IPS-11a (cell line): ENCODE measurements around the gene CCDC187.
A peak's percentile ranks its signal among the peaks of the same experiment; 100 is the strongest.
"Not testable (repeated sequence)": the region's sequence is repeated elsewhere in the genome, so short reads cannot be mapped to it uniquely, and the experiment has no call there.

Experiments used
- H3K4me3 ChIP-seq: one replicate; pipeline ENCODE4 v1.5.1; 2013; ENCODE audit warnings: low read depth, low read length, control low read depth

Gene CCDC187

GRCh38 chr9:136244122-136244968 is 59.5 kb downstream of the CCDC187 start:
- H3K4me3 ChIP-seq, result peak overlapping the region; percentile 81

GRCh38 chr9:136243631-136244030 is 60.3 kb downstream of the CCDC187 start:
- H3K4me3 ChIP-seq, result no peak overlapping the region

GRCh38 chr9:136242918-136243525 is 60.9 kb downstream of the CCDC187 start:
- no peak overlapping the region for H3K4me3 ChIP-seq

- no peak overlapping the region for H3K4me3 ChIP-seq
These were observed 61.6 kb downstream of the CCDC187 start for GRCh38 chr9:136242248-136242647.

DNA sequence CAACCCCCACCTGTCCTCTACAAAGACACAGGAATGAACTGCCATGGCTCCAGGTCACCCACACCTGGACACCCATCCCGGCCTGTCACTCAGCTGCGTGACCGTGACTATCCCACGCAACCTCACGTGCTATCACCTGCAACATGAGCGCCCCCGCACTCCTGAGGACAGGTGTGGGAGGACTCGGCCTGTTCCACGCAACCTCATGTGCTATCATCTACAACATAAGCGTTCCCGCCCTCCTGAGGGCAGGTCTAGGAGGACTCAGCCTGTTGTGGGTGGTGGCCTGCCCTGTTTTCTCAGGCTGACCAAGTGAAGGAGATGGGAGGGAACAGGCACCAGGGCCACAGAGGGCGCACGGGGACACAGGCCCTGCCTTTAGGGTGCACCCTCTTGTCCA is 62.4 kb downstream of the CCDC187 start:
- no peak overlapping the region for H3K4me3 ChIP-seq

DNA sequence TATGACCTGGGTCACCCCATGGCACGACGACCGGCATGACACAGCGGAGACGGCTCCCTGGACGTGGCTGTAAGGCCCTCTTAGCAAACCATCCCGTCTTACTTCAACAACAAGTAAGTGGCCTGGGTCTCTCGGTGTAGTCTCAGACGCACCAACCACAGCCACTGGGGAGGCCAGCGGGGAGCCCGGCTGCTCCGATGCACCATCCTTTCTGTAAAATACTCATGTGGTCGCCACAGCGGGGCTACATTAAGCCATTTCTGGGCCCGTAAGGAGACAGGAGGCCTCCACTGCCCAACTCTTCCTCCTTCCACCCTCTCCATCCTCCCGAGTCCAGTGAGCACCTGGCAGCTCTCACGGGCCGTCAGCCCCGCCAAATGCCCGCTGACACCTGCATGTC is 63.0 kb downstream of the CCDC187 start:
- no peak overlapping the region for H3K4me3 ChIP-seq

- no peak overlapping the region for H3K4me3 ChIP-seq
These were observed 63.9 kb downstream of the CCDC187 start for GRCh38 chr9:136239983-136240330.

GRCh38 chr9:136239135-136239982 is 64.5 kb downstream of the CCDC187 start:
- no peak overlapping the region for H3K4me3 ChIP-seq

GRCh38 chr9:136238342-136238732 is 65.6 kb downstream of the CCDC187 start:
- no peak overlapping the region for H3K4me3 ChIP-seq

DNA sequence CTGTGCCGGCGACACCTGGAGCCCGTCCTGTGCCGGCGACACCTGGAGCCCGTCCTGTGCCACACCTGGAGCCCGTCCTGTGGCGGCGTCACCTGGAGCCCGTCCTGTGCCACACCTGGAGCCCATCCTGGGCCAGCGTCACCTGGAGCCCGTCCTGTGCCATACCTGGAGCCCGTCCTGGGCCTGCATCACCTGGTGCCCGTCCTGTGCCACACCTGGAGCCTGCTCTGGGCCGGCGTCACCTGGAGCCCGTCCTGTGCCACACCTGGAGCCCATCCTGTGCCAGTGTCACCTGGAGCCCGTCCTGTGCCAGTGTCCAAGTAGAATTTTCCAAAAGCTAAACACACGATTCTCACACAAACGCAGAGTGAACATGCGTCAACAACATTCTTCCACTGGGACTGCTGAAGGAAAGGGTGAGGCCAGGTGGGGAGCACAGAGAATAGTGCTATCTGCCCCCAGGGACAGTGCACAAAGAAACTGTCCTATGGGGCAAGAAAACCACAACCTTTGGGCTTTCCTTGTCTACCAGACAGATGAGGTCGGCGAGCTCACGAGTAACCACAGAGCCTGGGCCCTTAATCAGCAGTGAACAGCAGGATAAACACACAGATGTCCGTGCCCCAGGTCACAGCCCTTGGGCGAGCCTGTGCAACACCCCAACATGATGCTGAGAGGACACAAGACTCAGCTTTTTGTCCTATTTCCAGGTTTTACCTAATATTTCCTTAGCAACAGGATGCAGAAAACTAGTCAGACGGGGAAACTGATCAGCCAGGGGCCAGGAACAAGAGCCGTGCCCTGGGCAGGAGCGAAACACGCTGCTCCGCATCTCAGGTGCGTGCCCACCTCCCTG is 66.2 kb downstream of the CCDC187 start:
- H3K4me3 ChIP-seq, result no peak overlapping the region

GRCh38 chr9:136236471-136237410 is 67.2 kb downstream of the CCDC187 start:
- H3K4me3 ChIP-seq, result not testable (repeated sequence)

- H3K4me3 ChIP-seq, result no peak overlapping the region
These were observed 68.0 kb downstream of the CCDC187 start for GRCh38 chr9:136235709-136236455.

- no peak overlapping the region for H3K4me3 ChIP-seq
These were observed 68.7 kb downstream of the CCDC187 start for GRCh38 chr9:136235171-136235570.

GRCh38 chr9:136234597-136234996 is 69.3 kb downstream of the CCDC187 start:
- H3K4me3 ChIP-seq, result no peak overlapping the region

DNA sequence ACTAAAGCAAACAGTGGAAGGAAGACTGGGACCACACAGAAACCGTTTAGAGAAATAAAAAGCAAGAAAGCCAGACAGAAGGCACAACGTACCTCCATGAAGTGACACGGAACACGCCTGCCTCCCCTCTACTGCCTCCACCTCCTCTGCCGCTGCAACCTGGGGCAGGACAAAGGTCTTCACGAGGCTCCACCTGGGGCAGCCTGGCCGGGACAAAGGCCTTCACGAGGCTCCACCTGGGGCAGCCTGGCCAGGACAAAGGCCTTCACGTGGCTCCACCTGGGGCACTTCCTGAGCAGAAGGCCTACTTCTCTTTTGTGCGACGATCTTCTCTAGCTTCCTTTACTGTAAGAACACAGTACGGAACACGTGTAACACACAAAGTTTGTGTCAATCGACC is 70.0 kb downstream of the CCDC187 start:
- H3K4me3 ChIP-seq, result no peak overlapping the region

GRCh38 chr9:136233411-136233810 is 70.5 kb downstream of the CCDC187 start:
- no peak overlapping the region for H3K4me3 ChIP-seq

DNA sequence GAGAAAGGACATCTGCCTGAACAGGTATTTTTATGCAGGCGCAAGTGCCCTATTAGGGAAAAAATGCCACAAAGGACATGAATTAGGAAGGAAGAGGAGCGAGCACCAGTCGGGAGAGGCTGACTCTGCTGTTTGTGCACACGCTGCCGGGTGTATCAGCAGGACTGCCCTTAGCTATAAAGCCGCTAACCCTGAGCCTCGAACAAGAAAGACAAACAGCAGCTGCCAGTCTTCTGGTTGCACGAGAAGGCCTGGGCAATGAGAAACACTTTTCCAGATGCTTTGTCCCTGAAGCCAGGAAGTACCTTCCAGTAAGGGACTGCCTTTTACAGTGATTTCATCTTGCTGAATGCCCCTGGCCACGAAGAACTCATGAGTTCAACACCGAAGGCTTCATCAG is 70.9 kb downstream of the CCDC187 start:
- no peak overlapping the region for H3K4me3 ChIP-seq

DNA sequence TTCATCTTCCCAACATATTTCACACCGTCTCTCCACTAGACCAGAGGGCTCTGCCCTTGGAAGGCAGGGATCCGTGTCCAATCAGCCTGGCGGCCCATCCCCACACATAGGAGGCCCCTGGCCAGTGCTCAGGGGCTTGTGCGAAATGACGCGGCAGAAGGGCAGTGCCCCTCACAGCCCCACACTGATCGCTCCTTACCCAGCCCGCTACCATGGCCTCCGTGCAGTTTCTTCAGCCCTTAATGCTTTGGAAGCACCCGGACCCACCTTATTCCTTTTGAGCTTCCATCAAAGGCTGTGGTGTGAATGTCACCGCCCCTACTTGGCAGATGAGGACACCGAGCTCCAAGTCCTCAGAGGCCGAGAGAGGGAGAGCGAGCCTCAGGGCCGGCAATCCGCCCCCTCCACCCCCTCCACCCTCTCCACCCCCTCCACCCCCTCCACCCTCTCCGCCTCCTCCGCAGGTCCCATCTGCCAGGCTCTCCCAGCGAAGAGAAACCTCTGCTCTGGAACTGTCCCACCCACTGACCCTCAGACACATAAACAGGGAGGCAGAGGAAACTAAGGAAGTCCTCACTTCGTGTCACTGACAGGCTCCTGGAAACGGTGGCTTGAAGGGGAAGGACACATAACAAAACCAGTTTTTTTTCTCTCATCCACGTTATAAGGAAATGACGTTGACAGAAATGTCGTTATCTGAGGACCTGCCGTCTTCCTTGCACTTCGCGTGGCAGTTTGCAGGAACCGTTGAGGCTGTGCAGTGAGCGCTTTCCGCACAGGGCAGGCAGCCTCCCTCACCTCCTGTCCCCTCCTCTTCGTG is 72.2 kb downstream of the CCDC187 start:
- no peak overlapping the region for H3K4me3 ChIP-seq
